Stimulated activated CD8-positive, alpha-beta memory T cell treated with anti-CD3 and anti-CD28 coated beads, Interleukin-4, amount 100 ng/mL, for 24 hours (primary cell): ENCODE measurements around the gene ST6GALNAC3.
"Not testable (repeated sequence)": the region's sequence is repeated elsewhere in the genome, so short reads cannot be mapped to it uniquely, and the experiment has no call there.

Experiments used
- DNase-seq: peaks from one replicate; pipeline ENCODE4 v3.0.0-alpha.2; 2020; ENCODE audit warnings: low read depth

Gene ST6GALNAC3

DNA sequence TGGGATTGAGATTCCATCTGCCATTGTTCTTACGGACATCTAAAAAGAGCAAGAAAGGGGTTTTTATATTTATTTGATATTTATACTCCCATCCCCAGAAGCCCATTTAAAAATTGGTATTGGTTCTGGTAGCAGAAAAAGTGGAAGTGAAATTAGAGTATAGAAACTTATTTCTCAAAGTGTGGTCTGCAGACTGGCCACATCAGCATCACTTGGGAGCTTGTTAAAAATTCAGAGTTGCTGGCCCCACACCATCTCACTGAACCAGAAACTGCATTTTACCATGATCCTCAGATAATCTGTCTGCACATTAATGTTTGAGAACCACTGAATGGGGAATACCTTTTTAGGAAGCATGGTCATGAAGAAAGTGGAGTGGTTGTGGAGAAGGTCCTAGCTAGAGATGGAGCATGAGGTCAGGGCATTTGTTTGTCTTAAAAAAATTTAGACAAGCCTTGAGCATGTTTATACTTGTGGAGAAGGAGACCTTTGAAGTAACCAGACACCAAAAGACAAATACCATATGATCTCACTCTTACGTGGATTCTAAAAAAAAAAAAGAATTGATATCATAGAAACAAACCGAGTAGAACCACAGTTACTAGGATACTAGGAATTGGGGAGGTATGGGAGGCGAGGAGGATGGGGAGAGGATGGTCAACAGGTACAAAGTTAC, 116.3 kb downstream of the ST6GALNAC3 start:
- no peak for DNase-seq

DNA sequence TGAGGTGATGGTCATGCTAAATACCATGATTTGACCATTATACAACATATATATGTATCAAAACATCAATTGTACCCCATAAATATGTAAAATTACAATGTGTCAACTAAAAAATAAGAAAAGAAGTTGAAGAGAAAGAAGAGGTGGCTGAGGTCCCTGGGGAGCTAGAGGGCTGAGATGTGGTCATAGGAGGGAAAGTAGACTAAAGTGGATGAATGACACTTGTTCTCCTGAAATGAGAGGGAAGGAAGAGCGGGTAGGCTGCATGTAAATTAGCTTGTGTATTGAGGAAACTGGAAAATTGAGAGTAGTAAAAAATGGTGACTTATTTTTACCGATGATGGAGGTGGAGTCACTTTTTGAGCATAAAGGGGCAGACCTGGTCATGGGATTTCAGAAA, 117.0 kb downstream of the ST6GALNAC3 start:
- no peak for DNase-seq

DNA sequence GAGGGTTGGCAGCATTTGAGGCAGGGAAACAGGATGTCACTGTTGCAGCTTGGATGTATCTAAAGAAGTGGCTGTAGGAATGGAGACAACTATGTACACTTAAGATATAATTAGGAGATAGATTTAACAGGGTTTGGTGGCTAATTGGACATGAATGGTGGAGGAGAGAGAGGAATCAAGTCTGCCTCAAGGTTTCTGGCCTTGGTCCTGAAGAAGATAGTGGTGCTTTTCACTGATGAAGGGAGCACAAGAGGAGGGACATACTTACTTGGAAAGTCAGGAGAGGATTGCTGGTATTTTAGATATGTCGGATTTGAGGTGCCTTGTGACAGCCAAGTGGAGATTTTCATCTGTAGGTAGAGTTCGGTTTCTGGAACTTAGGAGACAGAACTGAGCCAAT, 123.9 kb downstream of the ST6GALNAC3 start:
- DNase-seq, result no peak

DNA sequence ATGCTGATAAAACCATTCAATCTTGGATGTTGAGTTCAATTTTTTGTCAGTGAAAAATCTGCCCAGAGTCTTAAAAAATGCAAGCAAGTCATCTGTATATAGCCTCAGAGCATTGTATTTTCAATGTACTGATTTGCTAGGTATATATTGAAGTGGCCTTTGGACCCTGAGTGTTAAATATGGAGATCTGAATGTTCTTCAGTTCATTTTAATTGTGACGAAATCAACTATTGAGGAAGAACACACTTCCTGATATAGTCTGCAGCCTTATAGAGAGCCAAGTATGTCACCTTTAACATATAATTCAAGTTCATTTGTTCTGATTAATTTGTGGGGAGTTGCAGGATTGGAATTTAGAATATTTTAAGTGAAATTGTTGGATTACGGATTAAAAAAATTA, 128.1 kb downstream of the ST6GALNAC3 start:
- DNase-seq, result no peak

DNA sequence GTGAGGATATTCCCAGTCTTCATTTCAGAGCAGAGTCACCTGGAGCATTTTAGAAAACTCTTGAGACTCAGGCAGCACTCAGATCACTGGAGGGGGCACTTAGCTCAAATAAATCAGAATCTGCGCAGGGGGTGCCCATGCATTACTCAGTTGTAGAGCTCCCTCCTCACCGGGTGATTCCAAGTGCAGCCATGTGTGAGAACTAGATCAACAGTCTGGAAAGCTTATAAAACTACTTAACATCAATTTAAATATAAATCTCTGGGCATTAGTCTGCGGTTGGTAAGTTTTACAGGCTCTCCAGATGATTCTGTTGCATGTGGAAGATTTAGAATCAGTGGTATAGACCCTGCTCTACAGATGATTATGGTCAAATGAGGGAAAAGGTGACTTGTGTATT, 128.6 kb downstream of the ST6GALNAC3 start:
- DNase-seq, result no peak

DNA sequence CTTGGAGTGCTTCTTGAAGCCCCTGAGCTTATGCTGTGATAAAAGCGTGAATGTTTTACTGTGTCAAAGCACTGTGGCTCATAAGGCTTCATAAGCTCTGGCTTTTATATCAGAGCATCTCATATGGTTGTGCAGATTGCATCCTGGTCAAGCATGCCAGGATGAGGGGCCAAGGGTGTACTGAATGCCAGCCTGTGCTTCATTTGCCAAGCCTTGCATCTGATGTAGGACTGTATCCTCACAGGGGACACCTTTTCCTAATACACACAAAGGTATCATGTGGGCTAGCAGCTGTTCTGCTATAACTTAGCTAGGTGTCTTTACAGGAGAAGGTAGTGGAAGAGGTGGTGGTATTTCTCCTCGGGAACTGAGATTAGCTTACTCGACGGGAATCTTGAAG, 134.7 kb downstream of the ST6GALNAC3 start:
- DNase-seq, result no peak

DNA sequence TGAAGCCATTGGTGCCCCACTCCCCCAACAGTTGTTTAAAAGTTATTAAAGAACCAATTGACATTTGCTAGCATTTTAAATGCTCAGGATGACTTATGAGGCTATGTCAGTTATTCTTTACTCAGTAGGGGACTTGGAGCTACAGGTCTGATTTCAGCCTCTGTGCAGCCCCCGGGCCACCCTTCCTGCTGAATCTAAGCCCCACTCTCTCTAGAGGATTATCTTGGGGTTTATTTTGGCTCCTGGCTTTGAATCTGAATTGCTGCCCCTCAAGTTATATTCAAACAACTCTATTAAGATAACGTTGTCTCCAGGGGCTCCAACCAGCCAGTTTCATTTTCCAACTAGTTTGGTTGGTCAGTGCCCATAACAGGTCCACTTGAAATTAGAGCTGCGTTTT, 135.1 kb downstream of the ST6GALNAC3 start:
- DNase-seq, result no peak

DNA sequence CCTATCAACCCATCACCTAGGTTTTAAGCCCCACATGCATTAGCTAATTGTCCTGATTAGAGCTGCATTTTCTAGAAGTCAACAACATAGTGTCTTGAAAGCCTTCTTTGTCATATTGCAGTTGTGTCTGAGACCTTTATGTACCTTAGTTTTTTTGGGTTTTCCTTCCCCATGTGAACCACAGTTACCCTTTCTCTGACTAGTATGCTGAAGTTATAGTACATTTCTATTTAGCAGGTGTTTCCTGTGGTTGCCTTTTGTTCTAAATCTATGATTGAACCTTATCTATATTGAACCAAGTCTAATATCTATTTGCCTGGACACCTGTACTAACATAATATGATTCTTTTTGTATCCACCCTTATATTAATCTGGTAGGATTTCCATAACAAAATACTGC, 135.6 kb downstream of the ST6GALNAC3 start:
- no peak for DNase-seq

DNA sequence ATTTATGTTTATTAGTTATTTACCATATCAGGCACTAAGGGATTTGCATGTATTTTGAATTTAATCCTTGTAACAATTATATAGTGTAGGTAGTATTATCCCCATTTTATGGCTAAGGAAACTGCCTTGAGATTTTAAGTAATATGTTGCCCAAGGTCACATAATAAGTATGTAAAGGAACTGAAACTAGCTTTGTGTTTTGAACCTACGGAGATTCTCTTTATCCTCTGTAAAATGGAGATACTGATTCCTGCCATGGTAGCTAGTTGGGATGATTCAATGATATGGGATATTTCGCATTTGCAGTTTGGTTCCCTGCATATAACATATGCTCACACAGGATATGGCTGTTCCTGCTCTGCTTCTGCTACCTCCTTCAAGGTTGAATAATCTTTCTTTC, 144.3 kb downstream of the ST6GALNAC3 start:
- no peak for DNase-seq

DNA sequence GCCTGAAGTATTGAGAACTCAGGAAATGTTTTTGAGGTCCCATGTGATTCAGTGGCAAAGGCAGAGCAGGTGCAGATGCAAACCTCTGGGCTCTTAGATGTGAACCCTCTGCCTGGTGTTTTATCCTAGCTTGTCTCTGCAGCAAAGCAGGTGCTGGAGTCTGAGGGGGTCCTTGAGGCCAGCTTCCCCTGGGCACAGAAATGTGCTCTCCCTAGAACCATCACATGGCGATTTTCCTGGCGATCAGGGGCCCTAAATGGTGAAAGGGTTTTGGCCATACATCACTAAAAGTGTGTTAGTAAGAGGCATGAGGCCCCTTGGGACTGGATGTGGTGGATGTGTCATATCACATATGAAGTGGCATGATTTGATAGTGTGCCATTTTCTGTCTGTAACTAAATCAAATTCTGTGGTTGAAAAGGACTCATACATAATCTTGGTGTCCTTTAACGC, 144.8 kb downstream of the ST6GALNAC3 start:
- DNase-seq, result no peak

DNA sequence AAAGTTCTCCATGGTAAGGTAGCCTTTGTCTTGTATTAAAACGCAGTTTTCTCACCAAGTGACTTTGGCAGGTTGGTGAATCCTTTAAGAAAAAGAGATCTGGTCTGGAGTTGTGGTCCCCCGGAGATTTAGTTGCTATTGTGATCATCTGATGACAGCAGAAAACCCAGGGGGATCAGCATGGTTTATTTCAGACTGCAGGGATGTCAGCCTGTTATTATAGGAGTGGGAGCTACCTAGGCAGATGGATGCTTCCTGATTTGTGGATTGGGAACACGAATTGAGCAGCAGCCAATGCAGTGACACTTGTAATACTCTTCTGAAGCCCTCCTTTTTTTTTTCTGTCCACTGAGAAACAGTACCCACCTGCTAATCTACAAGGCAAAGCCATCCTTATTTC, 150.2 kb downstream of the ST6GALNAC3 start:
- no peak for DNase-seq

DNA sequence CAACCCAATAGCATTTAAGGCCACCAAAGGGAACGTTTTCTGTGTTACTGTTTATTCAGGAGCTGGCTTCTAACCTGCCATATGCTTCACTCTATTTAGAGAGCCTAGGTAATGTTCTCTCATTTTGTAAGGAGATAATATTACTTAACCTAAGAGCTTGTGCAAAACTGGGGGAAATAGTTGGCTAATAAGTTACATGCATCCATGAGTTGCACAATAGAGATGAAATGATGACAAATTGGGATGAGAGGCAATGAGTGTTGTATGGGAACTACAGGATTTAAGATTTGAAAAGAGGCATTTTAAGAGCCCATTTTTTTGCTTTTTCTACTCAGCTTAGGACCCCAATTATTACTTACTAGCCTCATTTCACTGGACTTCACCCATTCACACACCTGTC, 151.0 kb downstream of the ST6GALNAC3 start:
- no peak for DNase-seq

DNA sequence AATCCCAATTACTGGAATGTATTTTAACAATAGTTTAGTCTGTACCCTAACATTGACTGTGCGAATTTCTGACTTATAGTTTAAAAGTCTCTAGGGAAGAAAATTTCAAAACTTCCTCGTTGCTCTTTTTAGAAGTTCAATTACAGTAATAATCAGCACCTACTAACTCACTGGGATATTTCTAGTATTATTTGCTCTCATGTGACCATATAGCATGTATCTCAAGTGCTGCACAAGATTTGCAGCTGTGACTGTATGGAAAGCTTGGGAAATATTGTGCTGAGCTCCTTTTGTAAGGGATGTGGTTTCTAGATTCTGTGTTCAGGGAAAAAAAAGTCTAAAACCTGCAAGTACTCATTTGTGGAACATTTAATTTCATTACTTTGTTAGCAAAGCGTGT, 153.1 kb downstream of the ST6GALNAC3 start:
- DNase-seq, result no peak

DNA sequence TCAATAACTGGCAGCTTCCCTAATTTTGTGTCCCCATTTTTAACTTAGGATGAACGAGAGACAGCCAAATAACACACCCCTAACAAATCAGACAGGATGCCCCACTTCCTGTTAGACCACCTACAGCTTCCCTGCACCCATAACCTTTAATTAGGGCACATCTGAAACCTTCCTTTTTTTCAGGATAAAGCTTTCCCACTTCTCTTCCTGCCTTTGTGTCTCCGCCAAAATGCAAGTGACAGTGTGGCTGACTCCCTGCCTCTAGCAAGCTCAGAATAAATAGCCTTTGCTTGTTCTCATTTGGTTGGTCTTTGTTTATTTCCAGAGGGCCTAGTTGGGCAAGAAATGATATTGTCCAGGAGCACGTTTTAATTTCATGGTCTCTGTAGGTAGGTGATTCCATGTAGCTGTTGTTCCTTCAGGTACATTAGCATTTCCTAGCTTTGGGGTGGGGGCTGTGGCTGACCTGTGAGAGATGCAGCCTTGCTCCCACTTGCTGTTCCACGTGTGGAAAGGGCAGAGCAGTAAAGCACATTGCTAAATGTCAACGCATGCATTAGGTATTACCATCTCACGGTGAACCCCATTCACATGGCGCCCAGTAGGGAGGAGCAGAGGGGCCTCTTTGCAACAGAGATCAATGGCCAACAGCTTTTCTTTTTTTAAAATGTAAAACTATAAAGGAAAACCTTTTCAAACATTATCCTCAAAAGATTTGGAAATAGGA, 154.9 kb downstream of the ST6GALNAC3 start:
- DNase-seq, result no peak

DNA sequence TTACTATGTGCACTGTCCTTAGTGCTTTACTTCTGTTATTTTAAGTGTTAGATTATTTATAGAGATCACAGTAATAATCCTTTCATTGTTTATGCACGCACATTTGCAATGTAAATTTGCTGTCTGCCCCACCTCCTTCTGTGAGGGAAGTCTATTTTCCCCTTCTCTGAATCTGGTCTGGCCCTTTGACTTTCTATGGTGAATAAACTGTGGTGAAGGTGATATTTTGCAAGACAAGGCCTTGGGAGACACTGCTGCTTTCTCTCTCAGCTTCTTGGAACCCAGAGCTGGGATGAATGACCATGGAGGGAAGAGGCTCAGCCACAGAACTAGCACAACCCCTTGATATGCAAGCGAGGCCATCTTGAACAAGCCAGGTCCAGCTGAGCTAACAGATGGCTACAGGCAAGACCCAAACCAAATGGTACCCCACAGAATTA, 156.3 kb downstream of the ST6GALNAC3 start:
- no peak for DNase-seq

DNA sequence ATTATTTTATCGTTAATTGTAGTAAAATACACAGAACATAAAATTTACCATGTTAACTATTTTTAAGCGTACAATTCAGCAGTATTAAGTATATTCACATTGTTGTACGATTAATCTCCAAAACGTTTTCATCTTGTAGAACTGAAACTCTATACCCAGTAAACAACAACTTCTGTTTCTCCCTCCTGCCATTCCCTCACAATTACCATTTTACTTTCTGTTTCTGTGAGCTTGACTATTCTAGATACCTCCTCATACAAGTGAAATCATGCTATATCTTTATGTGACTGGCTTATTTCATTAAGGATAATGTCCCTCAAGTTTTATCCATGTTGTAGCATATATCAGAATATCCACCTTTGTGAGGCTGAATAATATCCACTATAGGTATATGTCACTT, 156.8 kb downstream of the ST6GALNAC3 start:
- no peak for DNase-seq

DNA sequence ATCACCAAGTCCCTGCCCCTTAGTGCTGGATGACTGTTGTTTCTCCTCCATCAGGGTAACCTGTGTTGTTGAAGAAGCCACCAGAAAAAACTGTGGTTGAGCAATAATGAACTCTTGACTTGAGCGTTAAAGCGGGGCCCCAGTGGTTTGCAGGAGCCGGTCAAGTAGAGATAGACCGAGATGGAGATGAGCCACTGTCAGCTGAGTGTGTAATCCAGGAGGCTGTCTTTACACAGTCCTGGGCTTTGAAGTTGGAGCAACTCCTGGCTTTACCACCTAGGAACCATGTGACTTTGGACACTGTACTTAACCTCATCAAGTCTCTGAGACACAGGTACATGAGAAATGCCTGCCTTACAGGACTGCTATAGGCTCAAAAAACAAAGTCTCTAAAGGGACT, 158.1 kb downstream of the ST6GALNAC3 start:
- no peak for DNase-seq

DNA sequence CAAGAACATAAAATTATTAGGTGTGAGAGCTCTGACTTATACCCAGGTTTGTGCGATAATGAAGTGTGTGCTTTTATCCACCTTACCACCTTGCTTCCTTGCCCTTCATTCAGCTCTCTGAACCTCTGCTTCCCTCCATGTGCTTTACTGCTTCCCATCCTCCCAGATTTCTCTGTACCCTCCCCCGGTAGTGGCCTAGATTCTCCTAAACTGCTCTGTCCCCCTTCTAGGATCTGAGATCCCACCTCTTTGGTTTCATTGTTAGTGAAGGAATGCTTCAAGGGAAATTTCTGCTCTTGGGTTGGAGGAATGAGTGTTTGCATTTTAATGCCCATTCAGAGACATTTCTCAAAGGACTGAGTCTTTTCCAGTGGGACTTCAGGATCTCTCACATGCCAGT, 159.5 kb downstream of the ST6GALNAC3 start:
- DNase-seq, result no peak

DNA sequence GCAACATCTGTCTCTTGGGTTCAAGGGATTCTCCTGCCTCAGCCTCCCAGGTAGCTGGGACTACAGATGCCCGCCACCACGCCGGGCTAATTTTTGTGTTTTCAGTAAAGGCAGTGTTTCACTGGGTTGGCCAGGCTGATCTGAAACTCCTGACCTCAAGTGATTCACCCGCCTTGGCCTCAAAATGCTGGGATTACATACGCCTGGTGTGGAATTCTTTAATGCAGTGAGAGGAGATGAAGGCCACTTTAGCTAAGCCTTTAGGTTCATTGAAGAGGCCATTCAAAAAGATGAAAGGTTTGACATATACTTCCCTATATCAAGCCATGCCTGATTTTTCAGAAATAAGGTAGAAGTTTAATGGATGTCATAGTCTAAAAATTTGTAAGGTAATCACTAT, 162.7 kb downstream of the ST6GALNAC3 start:
- DNase-seq, result no peak

DNA sequence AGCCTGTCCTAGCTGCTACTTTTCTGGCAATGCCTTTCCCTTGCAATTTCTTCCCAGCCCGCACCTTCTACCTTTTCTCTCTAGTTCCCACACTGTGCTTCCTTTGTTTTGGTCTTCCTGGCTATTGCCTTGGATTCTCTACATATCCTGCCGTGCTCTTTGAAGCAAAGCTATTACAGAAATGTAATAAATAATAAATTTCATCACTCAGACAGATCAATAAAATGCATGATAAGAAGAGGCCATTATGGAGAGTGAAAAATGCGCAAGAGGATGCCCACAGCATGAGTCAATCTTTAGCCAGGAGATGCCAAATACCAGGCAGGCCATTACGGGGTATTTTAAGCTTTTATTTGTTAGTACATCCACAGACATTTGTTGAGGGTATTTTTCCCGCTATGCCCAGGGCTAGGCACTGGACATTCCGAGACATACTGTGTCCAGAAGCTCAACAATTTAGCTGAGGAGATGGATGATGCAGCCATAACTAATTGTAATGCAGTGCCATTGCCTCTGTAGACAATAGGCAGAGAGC, 163.6 kb downstream of the ST6GALNAC3 start:
- DNase-seq, result no peak

DNA sequence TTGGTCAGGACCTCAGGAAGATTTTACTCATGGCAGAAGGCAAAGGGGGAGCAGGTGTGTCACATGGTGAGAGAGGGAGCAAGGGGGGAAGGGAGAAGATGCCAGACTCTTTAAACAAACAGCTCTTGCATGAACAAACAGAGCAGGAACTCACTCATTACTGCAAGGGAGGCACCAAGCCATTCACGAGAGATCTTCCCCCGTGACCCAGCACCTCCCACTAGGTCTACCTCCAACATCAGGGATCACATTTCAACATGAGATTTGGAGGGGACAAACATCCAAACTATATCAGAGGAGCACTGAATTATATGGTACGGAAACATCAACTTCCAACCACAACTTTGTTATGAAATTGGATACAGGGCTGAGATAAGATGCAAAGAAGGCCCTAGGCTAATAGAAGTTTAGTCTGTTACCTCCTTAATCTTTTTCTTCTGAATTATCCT, 164.9 kb downstream of the ST6GALNAC3 start:
- no peak for DNase-seq

DNA sequence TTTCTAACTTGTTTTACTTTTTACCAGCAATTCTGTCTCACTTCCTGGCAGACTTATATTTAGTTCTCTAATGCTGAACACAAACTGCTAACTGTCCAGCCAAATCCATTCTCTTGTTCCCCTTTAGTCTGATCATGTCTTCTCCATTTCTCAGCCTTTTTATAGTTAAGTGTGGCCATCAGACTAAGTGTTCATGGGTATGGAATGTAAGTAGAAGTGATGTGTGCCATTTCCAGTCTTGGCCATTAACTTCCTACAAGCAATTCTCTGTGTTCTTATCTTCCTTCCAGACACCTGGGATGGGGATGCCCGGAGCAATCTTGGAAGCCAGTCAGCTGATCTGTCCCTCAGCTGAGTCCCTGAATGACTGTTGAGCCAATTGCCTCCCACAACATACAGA, 165.8 kb downstream of the ST6GALNAC3 start:
- no peak for DNase-seq

DNA sequence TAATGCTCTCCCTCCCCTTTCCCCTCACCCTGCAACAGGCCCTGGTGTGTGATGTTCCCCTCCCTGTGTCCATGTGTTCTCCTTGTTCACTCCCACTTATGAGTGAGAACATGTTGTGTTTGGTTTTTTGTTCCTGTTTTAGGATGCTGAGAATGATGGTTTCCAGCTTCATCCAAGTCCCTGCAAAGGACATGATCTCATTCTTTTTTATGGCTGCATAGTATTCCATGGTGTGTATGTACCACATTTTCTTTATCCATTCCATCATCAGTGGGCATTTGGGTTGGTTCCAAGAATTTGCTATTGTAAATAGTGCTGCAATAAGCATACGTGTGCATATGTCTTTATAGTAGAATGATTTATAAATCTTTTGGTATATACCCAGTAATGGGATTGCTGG, 168.0 kb downstream of the ST6GALNAC3 start:
- DNase-seq, result not testable (repeated sequence)
